Sigmoid colon (tissue), 4 donors: Measurements from ENCODE around the gene PAOX.

Experiments
- POLR2A ChIP-seq, 2 donors: fragments of 450-650 bp; IDR thresholded peaks; one replicate each; pipeline ENCODE4 v1.6.1; 2016; ENCODE audit warnings: antibody characterized with exemption in 2 of 2, mild to moderate bottlenecking in 2 of 2, moderate library complexity in 2 of 2
- POLR2AphosphoS5 ChIP-seq, 4 donors: sonication (generic); formaldehyde crosslinking; IDR thresholded peaks; one replicate each; pipeline ENCODE4 v1.6.1; 2017; ENCODE audit warnings: antibody characterized with exemption in 4 of 4
- TF ChIP-seq, protein P1 (sequence below), 4 experiments: fragments of 450-650 bp in 3 of 4; fragments of 200-600 bp in 1 of 4; IDR thresholded peaks; one replicate each; pipeline ENCODE4 v1.5.1; 2016 to 2019; ENCODE audit warnings: antibody characterized with exemption in 4 of 4, mild to moderate bottlenecking in 3 of 4, moderate library complexity in 2 of 4

DNA sequence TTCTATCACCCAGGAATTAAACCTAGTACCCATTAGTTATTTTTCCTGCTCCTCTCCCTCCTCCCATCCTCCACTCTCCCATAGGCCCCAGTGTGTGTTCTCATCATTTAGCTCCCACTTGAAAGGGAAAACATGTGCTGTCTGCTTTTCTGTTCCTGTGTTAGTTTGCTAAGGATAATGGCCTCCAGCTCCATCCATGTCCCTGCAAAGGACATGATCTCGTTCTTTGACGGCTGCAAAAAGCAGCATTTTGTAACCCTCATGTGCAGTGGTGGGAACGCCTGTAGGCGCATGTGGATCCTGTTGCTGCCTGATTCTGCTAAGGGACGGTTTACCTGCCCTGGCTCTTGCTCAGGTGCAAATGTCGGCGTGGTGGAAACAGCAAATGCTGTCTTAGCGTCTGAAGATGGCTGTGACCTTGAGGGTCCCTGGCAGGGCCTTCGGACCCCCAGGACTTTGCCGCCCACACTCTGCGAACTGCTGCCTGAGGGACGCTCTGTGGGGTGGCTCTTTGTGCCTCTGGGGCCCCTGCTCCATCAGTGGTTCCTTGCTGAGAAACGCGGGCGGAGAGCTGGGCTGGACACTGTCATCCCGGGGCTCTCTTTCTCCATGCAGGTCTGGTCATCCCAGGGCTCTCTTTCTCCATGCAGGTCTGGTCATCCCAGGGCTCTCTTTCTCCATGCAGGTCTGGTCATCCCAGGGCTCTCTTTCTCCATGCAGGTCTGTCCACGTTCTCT is 9.3 kb downstream of the PAOX start:
- TF ChIP-seq, protein P1, sequence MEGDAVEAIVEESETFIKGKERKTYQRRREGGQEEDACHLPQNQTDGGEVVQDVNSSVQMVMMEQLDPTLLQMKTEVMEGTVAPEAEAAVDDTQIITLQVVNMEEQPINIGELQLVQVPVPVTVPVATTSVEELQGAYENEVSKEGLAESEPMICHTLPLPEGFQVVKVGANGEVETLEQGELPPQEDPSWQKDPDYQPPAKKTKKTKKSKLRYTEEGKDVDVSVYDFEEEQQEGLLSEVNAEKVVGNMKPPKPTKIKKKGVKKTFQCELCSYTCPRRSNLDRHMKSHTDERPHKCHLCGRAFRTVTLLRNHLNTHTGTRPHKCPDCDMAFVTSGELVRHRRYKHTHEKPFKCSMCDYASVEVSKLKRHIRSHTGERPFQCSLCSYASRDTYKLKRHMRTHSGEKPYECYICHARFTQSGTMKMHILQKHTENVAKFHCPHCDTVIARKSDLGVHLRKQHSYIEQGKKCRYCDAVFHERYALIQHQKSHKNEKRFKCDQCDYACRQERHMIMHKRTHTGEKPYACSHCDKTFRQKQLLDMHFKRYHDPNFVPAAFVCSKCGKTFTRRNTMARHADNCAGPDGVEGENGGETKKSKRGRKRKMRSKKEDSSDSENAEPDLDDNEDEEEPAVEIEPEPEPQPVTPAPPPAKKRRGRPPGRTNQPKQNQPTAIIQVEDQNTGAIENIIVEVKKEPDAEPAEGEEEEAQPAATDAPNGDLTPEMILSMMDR (IDR thresholded peaks at IDR 0.05): no peak
- TF ChIP-seq POLR2AphosphoS5 (IDR thresholded peaks at IDR 0.05): no peak
- no peak for TF ChIP-seq POLR2A (IDR thresholded peaks at IDR 0.05)
